Activated CD8-positive, alpha-beta T cell treated with anti-CD3 and anti-CD28 coated beads, Interleukin-2, amount 10 ng/mL, durations not matched to agents 7 days and 5 days (primary cell): ENCODE measurements around the gene LONP2. TPM values are rescaled to one million over a fixed set of nuclear protein-coding genes. Genes with fewer than 3 reads are reported as not detected.
"Not testable (repeated sequence)": the region's sequence is repeated elsewhere in the genome, so short reads cannot be mapped to it uniquely, and the experiment has no call there.

ENCODE experiments used
- ATAC-seq: fragments of 150-1000 bp; cut with Tn5 transposase; one replicate; pipeline ENCODE4 v1.10.0; 2021; ENCODE audit warnings: moderate library complexity
- CTCF ChIA-PET: fragments of 350-600 bp; sonication (Branson Sonifier 250); formaldehyde crosslinking; loops from one replicate; lab custom pipeline; 2021; ENCODE audit warnings: antibody characterized with exemption; lab: Charles Lee
- POLR2A ChIA-PET: fragments of 350-600 bp; sonication (Branson Sonifier 250); formaldehyde crosslinking; loops from one replicate; lab custom pipeline; 2021; ENCODE audit warnings: antibody characterized with exemption; lab: Charles Lee
- DNase-seq: peaks from one replicate; pipeline ENCODE4 v3.0.0-alpha.2; 2020
- H3K27ac Mint-ChIP-seq: one replicate; pipeline ENCODE4 v1.8.0; 2021; ENCODE audit warnings: mild to moderate bottlenecking, mixed read lengths
- H3K27me3 Mint-ChIP-seq: one replicate; pipeline ENCODE4 v1.8.0; 2021; ENCODE audit warnings: low read depth, mixed read lengths
- H3K36me3 Mint-ChIP-seq: one replicate; pipeline ENCODE4 v1.8.0; 2021; ENCODE audit warnings: low read depth, mixed read lengths
- H3K4me1 Mint-ChIP-seq: one replicate; pipeline ENCODE4 v1.8.0; 2021; ENCODE audit warnings: low read depth, mixed read lengths
- H3K4me3 Mint-ChIP-seq: one replicate; pipeline ENCODE4 v1.8.0; 2021; ENCODE audit warnings: mild to moderate bottlenecking, mixed read lengths
- H3K9me3 Mint-ChIP-seq: one replicate; pipeline ENCODE4 v1.8.0; 2022; ENCODE audit warnings: mixed read lengths; ENCODE audit not compliant: insufficient read depth
- total RNA-seq, 2 experiments: library from RNA; stranded (reverse); gene quantifications; one replicate each; pipeline ENCODE4 v1.2.3, GENCODE V29; 2021

Gene LONP2
- total RNA-seq, 2 experiments from 2014 or later = 54.2 to 54.5 TPM

GRCh38 chr16:48347191-48347865, 103.2 kb downstream of the LONP2 start:
- no peaks in the 10 kb centered on the region for H3K9me3 Mint-ChIP-seq
- ATAC-seq (no peak), DNase-seq (no peak)
- CTCF ChIA-PET = interaction anchor here (1.0 to 3.0 kb wide), 3 partner anchors 24 to 283 kb away, joined by 3 to 10 read pairs (median 9); no protein-coding TSS in a partner anchor
- H3K4me1 Mint-ChIP-seq = no peaks in the 10 kb centered on the region
- peaks cover 60% of the 10 kb centered on the region for H3K36me3 Mint-ChIP-seq
- no peak overlapping the region for H3K27ac Mint-ChIP-seq
- H3K27me3 Mint-ChIP-seq = no peaks in the 10 kb centered on the region
- H3K4me3 Mint-ChIP-seq = no peak overlapping the region
- POLR2A ChIA-PET = interaction anchor here (0.6 kb wide), 1 partner anchor 20 kb away, joined by 5 read pairs; no protein-coding TSS in a partner anchor

GRCh38 chr16:48347980-48348379, 103.9 kb downstream of the LONP2 start:
- H3K36me3 Mint-ChIP-seq = peaks cover 61% of the 10 kb centered on the region
- H3K27ac Mint-ChIP-seq = no peak overlapping the region
- no peaks in the 10 kb centered on the region for H3K27me3 Mint-ChIP-seq
- ChIA-PET CTCF (interaction anchor here (0.7 to 3.0 kb wide), 3 partner anchors 17 to 282 kb away, joined by 3 to 10 read pairs (median 3); no protein-coding TSS in a partner anchor), POLR2A (no interaction called here)
- H3K4me3 Mint-ChIP-seq = no peak overlapping the region
- no peaks in the 10 kb centered on the region for H3K9me3 Mint-ChIP-seq
- ATAC-seq (no peak), DNase-seq (no peak)
- H3K4me1 Mint-ChIP-seq = no peaks in the 10 kb centered on the region

DNA sequence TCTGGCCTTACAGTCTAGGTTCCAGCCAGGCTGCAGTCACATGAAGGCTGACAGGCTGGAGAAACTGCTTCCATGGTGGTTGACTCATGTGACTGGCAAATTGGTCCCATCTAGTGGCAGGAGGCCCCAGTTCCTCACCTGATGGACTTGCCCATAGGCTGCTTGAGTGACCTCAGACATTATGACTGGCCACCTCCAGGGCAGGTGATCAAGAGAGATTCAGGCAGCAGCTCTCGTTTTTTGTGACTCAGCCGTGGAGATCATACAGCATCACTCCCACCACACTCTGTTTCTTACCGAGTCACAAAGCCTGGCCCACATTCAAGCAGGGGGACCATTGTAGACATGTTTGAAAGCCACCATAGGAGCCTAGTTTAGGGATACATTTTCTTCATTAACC, 106.6 kb downstream of the LONP2 start:
- peaks cover 7% of the 10 kb centered on the region for H3K4me1 Mint-ChIP-seq
- no peak for ATAC-seq
- H3K27ac Mint-ChIP-seq = no peak overlapping the region
- H3K4me3 Mint-ChIP-seq = no peak overlapping the region
- H3K9me3 Mint-ChIP-seq = no peaks in the 10 kb centered on the region
- POLR2A ChIA-PET = no interaction called here
- CTCF ChIA-PET = interaction anchor here (1.3 to 5.9 kb wide), 3 partner anchors 272 to 280 kb away, joined by 4 to 41 read pairs (median 8); no protein-coding TSS in a partner anchor
- DNase-seq = no peak
- H3K36me3 Mint-ChIP-seq = peaks cover 69% of the 10 kb centered on the region
- H3K27me3 Mint-ChIP-seq = no peaks in the 10 kb centered on the region

DNA sequence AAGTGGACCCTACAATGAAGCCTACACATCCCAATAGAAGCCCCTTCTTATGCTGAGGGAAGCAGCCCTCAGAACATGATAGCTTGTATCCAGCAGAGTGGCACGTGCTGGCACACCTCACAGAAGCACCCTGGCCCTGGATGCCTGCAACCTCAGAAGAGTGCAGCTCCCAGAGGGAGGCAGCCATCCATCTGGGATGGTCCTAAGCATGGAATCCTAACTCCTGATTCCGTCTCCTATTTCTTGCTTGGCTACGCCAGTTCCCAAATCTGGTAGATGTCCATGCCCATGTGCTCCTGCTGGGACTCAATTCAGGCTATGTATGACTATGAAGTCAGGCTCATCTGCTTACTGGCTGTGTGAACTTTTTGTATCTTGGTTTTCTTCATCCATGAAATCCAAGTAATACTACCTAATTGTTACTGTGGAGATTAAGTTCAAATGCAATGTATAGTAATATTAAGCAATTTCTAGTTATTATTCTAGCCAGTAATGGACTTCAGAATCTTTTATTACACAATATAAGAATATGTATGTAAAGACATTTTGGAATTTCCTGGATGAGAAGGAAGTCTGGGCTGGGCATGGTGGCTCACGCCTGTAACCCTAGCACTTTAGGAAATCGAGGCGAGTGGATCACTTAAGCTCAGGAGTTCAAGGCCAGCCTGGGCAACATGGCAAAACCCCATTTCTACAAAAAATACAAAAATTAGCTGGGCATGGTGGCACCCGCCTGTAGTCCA, 108.7 kb downstream of the LONP2 start:
- ATAC-seq (no peak), DNase-seq (no peak)
- POLR2A ChIA-PET = interaction anchor here (1.3 to 1.5 kb wide), 2 partner anchors 22 to 33 kb away, joined by 3 read pairs; partner anchors contain the start of gene SIAH1
- Mint-ChIP-seq H3K4me3 (no peak overlapping the region), H3K36me3 (peaks cover 70% of the 10 kb centered on the region), H3K27me3 (no peaks in the 10 kb centered on the region), H3K4me1 (peaks cover 7% of the 10 kb centered on the region), H3K9me3 (no peaks in the 10 kb centered on the region), H3K27ac (no peak overlapping the region)
- CTCF ChIA-PET = interaction anchor here (0.8 to 5.9 kb wide), 8 partner anchors 10 to 277 kb away, joined by 3 to 69 read pairs (median 4); no protein-coding TSS in a partner anchor

GRCh38 chr16:48353565-48354163, 109.6 kb downstream of the LONP2 start:
- Mint-ChIP-seq H3K9me3 (no peaks in the 10 kb centered on the region), H3K4me1 (peaks cover 7% of the 10 kb centered on the region), H3K27ac (peak overlapping the region; percentile 62), H3K4me3 (no peak overlapping the region), H3K36me3 (peaks cover 69% of the 10 kb centered on the region), H3K27me3 (no peaks in the 10 kb centered on the region)
- ChIA-PET CTCF (interaction anchor here (0.6 to 5.9 kb wide), 16 partner anchors 11 to 276 kb away, joined by 3 to 69 read pairs (median 3); no protein-coding TSS in a partner anchor), POLR2A (interaction anchor here (1.0 to 1.5 kb wide), 4 partner anchors 23 to 259 kb away, joined by 3 to 4 read pairs (median 3); partner anchors contain the start of gene SIAH1)
- peak; percentile 80 for DNase-seq
- ATAC-seq = peak; percentile 90

DNA sequence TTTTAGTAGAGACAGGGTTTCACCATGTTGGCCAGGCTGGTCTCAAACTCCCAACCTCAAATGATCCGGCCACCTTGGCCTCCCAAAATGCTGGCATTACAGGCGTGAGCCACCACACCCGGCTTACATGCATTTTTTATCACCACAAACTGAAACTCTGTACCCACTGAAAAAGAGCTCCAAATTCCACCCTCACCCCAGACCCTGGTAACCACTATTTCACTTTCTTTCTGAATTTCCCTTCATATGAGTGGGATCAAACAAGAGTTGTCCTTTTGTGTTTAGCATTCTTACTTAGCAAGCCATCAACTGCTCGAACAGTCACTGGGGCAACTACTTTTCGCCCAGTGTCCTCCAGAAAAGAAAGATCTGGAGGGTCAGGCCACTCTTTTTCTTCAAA, 110.3 kb downstream of the LONP2 start:
- ChIA-PET POLR2A (interaction anchor here (1.0 to 1.3 kb wide), 3 partner anchors 24 to 258 kb away, joined by 3 to 4 read pairs (median 3); partner anchors contain the start of gene SIAH1), CTCF (interaction anchor here (0.6 to 5.9 kb wide), 16 partner anchors 12 to 275 kb away, joined by 3 to 69 read pairs (median 3); no protein-coding TSS in a partner anchor)
- not testable (repeated sequence) for H3K27me3 Mint-ChIP-seq, DNase-seq, H3K27ac Mint-ChIP-seq, H3K4me3 Mint-ChIP-seq, H3K9me3 Mint-ChIP-seq, H3K4me1 Mint-ChIP-seq, ATAC-seq
- H3K36me3 Mint-ChIP-seq = peaks cover 64% of the 10 kb centered on the region

- H3K9me3 Mint-ChIP-seq = no peaks in the 10 kb centered on the region
- H3K36me3 Mint-ChIP-seq = peaks cover 61% of the 10 kb centered on the region
- peaks cover 7% of the 10 kb centered on the region for H3K4me1 Mint-ChIP-seq
- no peak overlapping the region for H3K4me3 Mint-ChIP-seq
- ChIA-PET CTCF (interaction anchor here (0.7 to 5.9 kb wide), 12 partner anchors 12 to 274 kb away, joined by 3 to 69 read pairs (median 3); no protein-coding TSS in a partner anchor), POLR2A (interaction anchor here (1.1 to 1.2 kb wide), 2 partner anchors 11 to 30 kb away, joined by 3 to 4 read pairs; partner anchors contain the start of gene SIAH1)
- no peak for DNase-seq
- H3K27me3 Mint-ChIP-seq = no peaks in the 10 kb centered on the region
- H3K27ac Mint-ChIP-seq = no peak overlapping the region
- no peak for ATAC-seq
Measured at GRCh38 chr16:48354877-48355855, 111.1 kb downstream of the LONP2 start.

DNA sequence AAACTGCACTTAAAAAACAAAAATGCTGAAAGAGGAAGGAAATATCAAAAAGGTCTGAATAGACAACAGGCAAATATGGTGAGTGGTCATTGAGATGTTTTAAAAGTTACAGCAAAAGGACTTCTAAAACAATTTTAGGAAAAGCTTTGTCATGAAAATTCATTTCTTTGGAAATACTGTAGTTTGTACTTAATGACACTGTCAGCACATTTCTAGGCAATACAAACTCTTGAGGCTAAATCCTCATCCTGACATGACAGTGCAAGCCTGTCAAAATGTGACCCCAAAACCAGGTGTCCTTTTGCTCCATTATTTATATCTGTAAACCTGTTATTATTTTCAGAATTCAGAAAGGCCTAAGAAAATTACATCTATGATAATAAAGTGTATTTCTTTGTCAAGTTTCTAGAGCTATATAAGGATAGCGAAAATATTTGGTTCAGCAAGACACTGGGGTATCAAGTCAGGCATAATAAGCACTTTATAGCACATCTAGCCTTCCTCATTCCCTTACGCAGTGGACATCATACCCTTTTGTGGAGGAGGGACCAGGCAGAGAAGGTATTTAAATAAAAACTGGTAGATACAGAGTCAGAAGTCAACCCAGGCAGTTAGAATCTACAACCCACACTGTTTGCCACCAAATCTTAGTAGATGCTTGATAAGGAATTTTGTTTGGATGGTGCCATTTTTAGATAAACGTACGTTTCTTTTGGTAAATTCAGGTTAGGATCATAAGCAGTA, 112.7 kb downstream of the LONP2 start:
- no peaks in the 10 kb centered on the region for H3K9me3 Mint-ChIP-seq
- ChIA-PET CTCF (interaction anchor here (1.3 to 5.9 kb wide), 4 partner anchors 10 to 273 kb away, joined by 6 to 69 read pairs (median 45); no protein-coding TSS in a partner anchor), POLR2A (interaction anchor here (0.6 to 1.0 kb wide), 2 partner anchors 273 to 1916 kb away, joined by 3 read pairs; no protein-coding TSS in a partner anchor)
- ATAC-seq (no peak), DNase-seq (no peak)
- H3K27ac Mint-ChIP-seq = no peak overlapping the region
- H3K36me3 Mint-ChIP-seq = peaks cover 56% of the 10 kb centered on the region
- H3K4me3 Mint-ChIP-seq = no peak overlapping the region
- H3K27me3 Mint-ChIP-seq = no peaks in the 10 kb centered on the region
- peaks cover 9% of the 10 kb centered on the region for H3K4me1 Mint-ChIP-seq

DNA sequence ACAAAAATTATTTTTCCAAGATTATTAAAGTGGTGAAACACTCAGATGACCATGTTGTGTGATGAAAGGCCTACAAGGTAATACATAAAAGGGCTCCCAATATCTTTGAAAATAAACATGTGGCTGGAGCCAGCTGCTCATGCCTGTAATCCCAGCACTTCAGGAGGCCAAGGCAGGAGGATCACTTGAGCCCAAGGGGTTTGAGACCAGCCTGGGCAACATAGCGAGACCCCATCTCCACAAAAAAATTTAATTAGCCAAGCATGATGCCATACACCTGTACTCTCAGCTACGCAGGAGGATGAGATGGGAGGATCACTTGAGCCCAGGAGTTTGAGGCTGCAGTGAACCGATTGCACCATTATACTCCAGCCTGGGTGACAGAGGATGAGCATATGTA, 114.3 kb downstream of the LONP2 start:
- DNase-seq (no peak), ATAC-seq (no peak)
- Mint-ChIP-seq H3K4me3 (no peak overlapping the region), H3K27ac (no peak overlapping the region), H3K9me3 (no peaks in the 10 kb centered on the region), H3K36me3 (peaks cover 54% of the 10 kb centered on the region), H3K4me1 (peaks cover 11% of the 10 kb centered on the region), H3K27me3 (no peaks in the 10 kb centered on the region)
- ChIA-PET CTCF (interaction anchor here (1.4 kb wide), 1 partner anchor 265 kb away, joined by 10 read pairs; no protein-coding TSS in a partner anchor), POLR2A (interaction anchor here (1.5 kb wide), 1 partner anchor 27 kb away, joined by 5 read pairs; the partner anchor contains the start of gene SIAH1)
